NT2/D1 (cell line): ENCODE measurements around the gene ACTR3C.

Experiments used
- YY1 ChIP-seq: IDR thresholded peaks from 2 replicates; pipeline ENCODE4 v1.6.1; 2011; ENCODE audit not compliant: insufficient read length, insufficient read depth
- ZNF274 ChIP-seq: IDR thresholded peaks from 2 replicates; pipeline ENCODE4 v1.6.1; 2011; ENCODE audit warnings: mild to moderate bottlenecking, low read depth, low read length

DNA sequence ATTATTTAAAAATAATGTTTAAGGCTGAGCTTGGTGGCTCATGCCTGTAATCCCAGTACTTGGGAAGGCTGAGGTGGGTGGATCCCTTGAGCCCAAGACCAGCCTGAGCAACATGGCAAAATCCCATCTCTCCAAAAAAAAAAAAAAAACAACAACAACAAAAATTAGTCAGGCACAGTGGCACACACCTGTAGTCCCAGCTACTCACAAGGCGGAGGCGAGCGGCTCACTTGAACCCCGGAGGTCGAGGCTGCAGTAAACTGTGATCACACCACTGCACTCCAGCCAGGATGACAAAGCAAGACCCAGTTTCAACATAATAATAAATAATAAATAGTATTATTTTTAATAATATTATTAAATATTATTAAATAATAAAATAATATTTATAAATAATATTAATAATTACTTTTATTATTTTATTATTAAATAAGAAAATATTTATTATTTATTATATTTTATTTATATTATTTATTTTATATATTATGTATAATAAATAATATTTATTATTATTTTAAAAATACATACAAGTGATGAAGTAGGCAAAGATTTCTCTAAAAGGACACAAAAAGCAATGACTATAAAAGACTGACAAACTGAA lies 8.6 kb downstream of the ACTR3C start:
- no peak for TF ChIP-seq ZNF274
- TF ChIP-seq YY1: no peak
